Measurements from ENCODE around the gene GAGE13.
"Not testable (repeated sequence)": the region's sequence is repeated elsewhere in the genome, so short reads cannot be mapped to it uniquely, and the experiment has no call there.

Gene GAGE13

GRCh38 chrX:49331282-49331681 lies at the start of gene GAGE13:
TSS of gene GAGE13 (plus strand) at chrX:49331582. CDS start at chrX:49332738, 1,156 bp downstream.
- in situ Hi-C loops (cut with MboI; ENCODE audit: low sequenced_read_pairs), result not testable (repeated sequence)

GRCh38 chrX:49282647-49283011 lies 48.8 kb upstream of the GAGE13 start:
- in situ Hi-C loops (cut with MboI; ENCODE audit: low sequenced_read_pairs), result no loop called here

- in situ Hi-C loops (cut with MboI; ENCODE audit: low sequenced_read_pairs), result no loop called here
Measured at GRCh38 chrX:49284212-49284611, 47.2 kb upstream of the GAGE13 start.

GRCh38 chrX:49286136-49286535 lies 45.2 kb upstream of the GAGE13 start:
- in situ Hi-C loops (cut with MboI; ENCODE audit: low sequenced_read_pairs), result no loop called here

- in situ Hi-C loops (cut with MboI; ENCODE audit: low sequenced_read_pairs), result no loop called here
Measured at GRCh38 chrX:49286581-49286980, 44.8 kb upstream of the GAGE13 start.

- in situ Hi-C loops (cut with MboI; ENCODE audit: low sequenced_read_pairs), result no loop called here
Measured at GRCh38 chrX:49287665-49288064, 43.7 kb upstream of the GAGE13 start.

- in situ Hi-C loops (cut with MboI; ENCODE audit: low sequenced_read_pairs), result no loop called here
Measured at GRCh38 chrX:49290215-49290614, 41.2 kb upstream of the GAGE13 start.

GRCh38 chrX:49291615-49292337 lies 39.6 kb upstream of the GAGE13 start:
- in situ Hi-C loops (cut with MboI; ENCODE audit: low sequenced_read_pairs), result no loop called here

GRCh38 chrX:49292400-49293362 lies 38.7 kb upstream of the GAGE13 start:
- in situ Hi-C loops (cut with MboI; ENCODE audit: low sequenced_read_pairs), result no loop called here

- in situ Hi-C loops (cut with MboI; ENCODE audit: low sequenced_read_pairs), result not testable (repeated sequence)
Measured at GRCh38 chrX:49299293-49299692, 32.1 kb upstream of the GAGE13 start.

GRCh38 chrX:49300703-49301102 lies 30.7 kb upstream of the GAGE13 start:
- in situ Hi-C loops (cut with MboI; ENCODE audit: low sequenced_read_pairs), result no loop called here

GRCh38 chrX:49303346-49303745 lies 28.0 kb upstream of the GAGE13 start, which contains the start of gene GAGE10:
TSS of gene GAGE10 (plus strand) at chrX:49303646. CDS start at chrX:49304860, 1,214 bp downstream.
- in situ Hi-C loops (cut with MboI; ENCODE audit: low sequenced_read_pairs), result no loop called here

GRCh38 chrX:49307775-49308174 lies 23.6 kb upstream of the GAGE13 start:
- in situ Hi-C loops (cut with MboI; ENCODE audit: low sequenced_read_pairs), result not testable (repeated sequence)

GRCh38 chrX:49308604-49309269 lies 22.6 kb upstream of the GAGE13 start:
- in situ Hi-C loops (cut with MboI; ENCODE audit: low sequenced_read_pairs), result no loop called here

- in situ Hi-C loops (cut with MboI; ENCODE audit: low sequenced_read_pairs), result no loop called here
Measured at GRCh38 chrX:49309401-49309981, 21.9 kb upstream of the GAGE13 start.

GRCh38 chrX:49310371-49310770 lies 21.0 kb upstream of the GAGE13 start:
- in situ Hi-C loops (cut with MboI; ENCODE audit: low sequenced_read_pairs), result no loop called here

- in situ Hi-C loops (cut with MboI; ENCODE audit: low sequenced_read_pairs), result no loop called here
Measured at GRCh38 chrX:49312176-49312575, 19.2 kb upstream of the GAGE13 start.

GRCh38 chrX:49316085-49316484 lies 15.3 kb upstream of the GAGE13 start:
- in situ Hi-C loops (cut with MboI; ENCODE audit: low sequenced_read_pairs), result no loop called here

- in situ Hi-C loops (cut with MboI; ENCODE audit: low sequenced_read_pairs), result not testable (repeated sequence)
Measured at GRCh38 chrX:49321737-49322136, 9.6 kb upstream of the GAGE13 start, which contains the start of gene GAGE12J. TSS of gene GAGE12J (plus strand) at chrX:49322037. CDS start at chrX:49323194, 1,157 bp downstream.

- in situ Hi-C loops (cut with MboI; ENCODE audit: low sequenced_read_pairs), result not testable (repeated sequence)
Measured at GRCh38 chrX:49322266-49322665, 9.1 kb upstream of the GAGE13 start.

GRCh38 chrX:49323735-49324134 lies 7.6 kb upstream of the GAGE13 start:
- in situ Hi-C loops (cut with MboI; ENCODE audit: low sequenced_read_pairs), result not testable (repeated sequence)
